OCI-LY1 (cell line): ENCODE results near the gene BAIAP2L2.

Experiments
- H2AFZ ChIP-seq: fragments of 200-600 bp; sonication (generic), shearing (Covaris generic); 2 replicates; pipeline ENCODE4 v1.6.0; 2014; ENCODE audit warnings: antibody characterized with exemption, mild to moderate bottlenecking, low read length
- H3F3A ChIP-seq: fragments of 200-600 bp; sonication (generic), shearing (Covaris generic); 2 replicates; pipeline ENCODE4 v1.6.0; 2014; ENCODE audit warnings: mild to moderate bottlenecking, antibody characterized with exemption, low read length, moderate library complexity; ENCODE audit not compliant: insufficient read depth
- H3K27ac ChIP-seq: fragments of 200-600 bp; sonication (generic); 2 replicates; pipeline ENCODE4 v1.5.1; 2014; ENCODE audit warnings: low read length, mixed run types, mild to moderate bottlenecking, low read depth; ENCODE audit not compliant: poor library complexity, severe bottlenecking
- H3K27me3 ChIP-seq: fragments of 200-600 bp; sonication (generic); 2 replicates; pipeline ENCODE4 v1.6.0; 2014; ENCODE audit warnings: antibody characterized with exemption, mild to moderate bottlenecking, low read length, moderate library complexity; ENCODE audit not compliant: insufficient read depth
- H3K36me3 ChIP-seq: fragments of 200-600 bp; sonication (generic); 2 replicates; pipeline ENCODE4 v1.6.1; 2014; ENCODE audit warnings: mild to moderate bottlenecking, antibody characterized with exemption, low read length, moderate library complexity, mixed read lengths; ENCODE audit not compliant: insufficient read depth
- H3K4me1 ChIP-seq: fragments of 200-600 bp; sonication (generic); 2 replicates; pipeline ENCODE4 v1.5.1; 2014; ENCODE audit warnings: mild to moderate bottlenecking, low read length, moderate library complexity; ENCODE audit not compliant: insufficient read depth, severe bottlenecking
- H3K4me2 ChIP-seq: fragments of 200-600 bp; sonication (generic), shearing (Covaris generic); 2 replicates; pipeline ENCODE4 v1.6.1; 2014; ENCODE audit warnings: low read length
- H3K4me3 ChIP-seq: fragments of 200-600 bp; sonication (generic); 2 replicates; pipeline ENCODE4 v1.5.1; 2014; ENCODE audit warnings: low read length, low read depth, mild to moderate bottlenecking, mixed read lengths; ENCODE audit not compliant: poor library complexity, severe bottlenecking
- H3K79me2 ChIP-seq: fragments of 200-600 bp; shearing (Covaris generic); 2 replicates; pipeline ENCODE4 v1.6.1; 2016; ENCODE audit warnings: mixed run types, low read length, mixed read lengths; ENCODE audit not compliant: insufficient read depth
- H3K9ac ChIP-seq: fragments of 200-600 bp; sonication (generic), shearing (Covaris generic); 2 replicates; pipeline ENCODE4 v1.6.1; 2014; ENCODE audit warnings: mild to moderate bottlenecking, low read length, mixed read lengths
- H3K9me2 ChIP-seq: fragments of 200-600 bp; sonication (generic), shearing (Covaris generic); 2 replicates; pipeline ENCODE4 v1.6.1; 2014; ENCODE audit warnings: low read depth, mild to moderate bottlenecking, low read length, mixed read lengths
- H3K9me3 ChIP-seq: fragments of 200-600 bp; shearing (Covaris generic); 2 replicates; pipeline ENCODE4 v1.6.1; 2014; ENCODE audit warnings: low read length, mixed read lengths
- H4K20me1 ChIP-seq: fragments of 200-600 bp; sonication (generic), shearing (Covaris generic); 2 replicates; pipeline ENCODE4 v1.6.0; 2016; ENCODE audit warnings: mild to moderate bottlenecking, low read length; ENCODE audit not compliant: insufficient read depth
- CTCF ChIP-seq: fragments of 200-600 bp; sonication (generic), shearing (Covaris generic); IDR thresholded peaks from 2 replicates; pipeline ENCODE4 v1.5.1; 2017; ENCODE audit warnings: mild to moderate bottlenecking, antibody characterized with exemption, low read length, moderate library complexity, mixed read lengths
- EZH2 ChIP-seq: fragments of 200-600 bp; sonication (generic), shearing (Covaris generic); IDR thresholded peaks from 2 replicates; pipeline ENCODE4 v1.8.0; 2017; ENCODE audit warnings: borderline replicate concordance, mixed run types, mild to moderate bottlenecking, antibody characterized with exemption, low read length, moderate library complexity, mixed read lengths

The BAIAP2L2 gene

GRCh38 chr22:38129856-38130255 is 19.4 kb upstream of the BAIAP2L2 start:
- no peak for TF ChIP-seq CTCF
- TF ChIP-seq EZH2 = no peak
- 0 out of 2 replicates have a peak, but pooled peaks cover 5% of the 10 kb centered on the region for H3K36me3 ChIP-seq
- H2AFZ ChIP-seq = no peak overlapping the region
- no peaks in the 10 kb centered on the region for H3F3A ChIP-seq
- H3K9ac ChIP-seq = no peak overlapping the region
- H3K79me2 ChIP-seq = no peaks in the 10 kb centered on the region
- H3K4me3 ChIP-seq = no peak overlapping the region
- no peaks in the 10 kb centered on the region for H4K20me1 ChIP-seq
- no peaks in the 10 kb centered on the region for H3K9me2 ChIP-seq
- no peak overlapping the region for H3K27ac ChIP-seq
- H3K27me3 ChIP-seq = no peaks in the 10 kb centered on the region
- no peaks in the 10 kb centered on the region for H3K9me3 ChIP-seq
- H3K4me2 ChIP-seq = no peak overlapping the region
- no peaks in the 10 kb centered on the region for H3K4me1 ChIP-seq

GRCh38 chr22:38129021-38129420 is 18.5 kb upstream of the BAIAP2L2 start:
- Histone ChIP-seq H3K36me3 (0 out of 2 replicates have a peak, but pooled peaks cover 5% of the 10 kb centered on the region), H2AFZ (no peak overlapping the region), H3F3A (no peaks in the 10 kb centered on the region), H3K9me3 (no peaks in the 10 kb centered on the region), H3K4me3 (no peak overlapping the region), H4K20me1 (no peaks in the 10 kb centered on the region), H3K27ac (no peak overlapping the region), H3K27me3 (no peaks in the 10 kb centered on the region), H3K9me2 (no peaks in the 10 kb centered on the region), H3K79me2 (no peaks in the 10 kb centered on the region), H3K9ac (no peak overlapping the region), H3K4me2 (no peak overlapping the region), H3K4me1 (no peaks in the 10 kb centered on the region)
- TF ChIP-seq CTCF (no peak), EZH2 (no peak)

GRCh38 chr22:38127869-38128268 is 17.4 kb upstream of the BAIAP2L2 start:
- Histone ChIP-seq H3K36me3 (0 out of 2 replicates have a peak, but pooled peaks cover 5% of the 10 kb centered on the region), H3K9ac (no peak overlapping the region), H3K4me1 (no peaks in the 10 kb centered on the region), H3K9me2 (no peaks in the 10 kb centered on the region), H4K20me1 (no peaks in the 10 kb centered on the region), H3K27me3 (no peaks in the 10 kb centered on the region), H2AFZ (no peak overlapping the region), H3K4me3 (no peak overlapping the region), H3K9me3 (no peaks in the 10 kb centered on the region), H3K27ac (no peak overlapping the region), H3K79me2 (no peaks in the 10 kb centered on the region), H3F3A (no peaks in the 10 kb centered on the region), H3K4me2 (no peak overlapping the region)
- no peak for TF ChIP-seq EZH2
- no peak for TF ChIP-seq CTCF
